IMR-90 (cell line): ENCODE data around the gene RNF217. TPM values are rescaled to one million over a fixed set of nuclear protein-coding genes. Genes with fewer than 3 reads are reported as not detected.

Source experiments
- ATAC-seq: fragments of 200-7000 bp; cut with Tn5 transposase; 2 replicates; pipeline ENCODE4 v1.9.1; 2020; ENCODE audit warnings: low read depth, mild to moderate bottlenecking, moderate library complexity
- BruUV-seq: library from RNA; stranded (reverse); fragments of 400-500 nt; replicated peaks from 2 replicates; lab custom pipeline; 2021; lab: Mats Ljungman, UMichigan
- CTCF ChIA-PET: fragments of 300-600 bp; formaldehyde crosslinking; extraction: SDS; loops from one replicate; lab custom pipeline; 2021; ENCODE audit warnings: antibody characterized with exemption; lab: Yijun Ruan, JAX
- POLR2A ChIA-PET: fragments of 300-600 bp; sonication (Branson Sonifier 250); formaldehyde crosslinking; loops from one replicate; lab custom pipeline; 2022; ENCODE audit warnings: antibody characterized with exemption; ENCODE audit not compliant: unreplicated experiment; lab: Charles Lee
- DNase-seq: peaks from one replicate; pipeline ENCODE4 v3.0.0; 2013
- H2AFZ ChIP-seq: replicated peaks from 2 replicates; pipeline ENCODE3; 2013; ENCODE audit warnings: low read length, mild to moderate bottlenecking; ENCODE audit not compliant: poor library complexity
- H2AK5ac ChIP-seq: 2 replicates; pipeline ENCODE4 v1.6.1; 2013; ENCODE audit warnings: low read depth, low read length, inconsistent platforms
- H2AK9ac ChIP-seq: replicated peaks from 2 replicates; pipeline ENCODE3; 2013; ENCODE audit warnings: mild to moderate bottlenecking, low read depth, low read length, moderate library complexity; ENCODE audit not compliant: poor library complexity
- H2BK120ac ChIP-seq: 2 replicates; pipeline ENCODE4 v1.6.1; 2013; ENCODE audit warnings: low read depth, low read length, inconsistent platforms
- H2BK15ac ChIP-seq: 3 replicates; pipeline ENCODE4 v1.6.1; 2013; ENCODE audit warnings: low read depth, low read length, inconsistent platforms
- H2BK20ac ChIP-seq: 2 replicates; pipeline ENCODE4 v1.6.1; 2013; ENCODE audit warnings: low read depth, mild to moderate bottlenecking, inconsistent platforms, low read length, moderate library complexity
- H2BK5ac ChIP-seq: 2 replicates; pipeline ENCODE4 v1.6.1; 2013; ENCODE audit warnings: mild to moderate bottlenecking, low read depth, low read length, inconsistent platforms; ENCODE audit not compliant: poor library complexity, severe bottlenecking
- H3K14ac ChIP-seq: replicated peaks from 2 replicates; pipeline ENCODE4 v1.6.1; 2013; ENCODE audit warnings: low read depth, low read length, inconsistent platforms
- H3K18ac ChIP-seq: 2 replicates; pipeline ENCODE4 v1.6.1; 2013; ENCODE audit warnings: low read depth, low read length, control low read depth
- H3K23ac ChIP-seq: 2 replicates; pipeline ENCODE4 v1.6.1; 2013; ENCODE audit warnings: low read depth, low read length, inconsistent platforms
- H3K27ac ChIP-seq: 2 replicates; pipeline ENCODE4 v1.5.1; 2013; ENCODE audit warnings: mild to moderate bottlenecking, control low read depth, low read length; ENCODE audit not compliant: insufficient read depth
- H3K27me3 ChIP-seq: 2 replicates; pipeline ENCODE4 v1.6.1; 2013; ENCODE audit warnings: low read length; ENCODE audit not compliant: control insufficient read depth, insufficient read depth
- H3K36me3 ChIP-seq: 2 replicates; pipeline ENCODE4 v1.6.1; 2013; ENCODE audit warnings: low read length, mixed read lengths; ENCODE audit not compliant: control insufficient read depth, insufficient read depth
- H3K4ac ChIP-seq: 2 replicates; pipeline ENCODE4 v1.6.1; 2013; ENCODE audit warnings: low read depth, low read length, inconsistent platforms
- H3K4me1 ChIP-seq: 2 replicates; pipeline ENCODE4 v1.6.1; 2013; ENCODE audit warnings: low read length, mixed read lengths; ENCODE audit not compliant: control insufficient read depth, insufficient read depth
- H3K4me2 ChIP-seq: 2 replicates; pipeline ENCODE4 v1.6.1; 2013; ENCODE audit warnings: low read depth, mild to moderate bottlenecking, control low read depth, low read length, moderate library complexity
- H3K4me3 ChIP-seq: 2 replicates; pipeline ENCODE4 v1.5.1; 2013; ENCODE audit warnings: low read depth, mild to moderate bottlenecking, control low read depth, low read length, moderate library complexity; ENCODE audit not compliant: insufficient read depth
- H3K56ac ChIP-seq: 2 replicates; pipeline ENCODE4 v1.6.1; 2013; ENCODE audit warnings: low read length, inconsistent platforms; ENCODE audit not compliant: insufficient read depth; ENCODE audit errors: extremely low read depth
- H3K79me1 ChIP-seq, 2 experiments: 2 replicates each; pipeline ENCODE4 v1.6.1; 2013; ENCODE audit warnings: low read length in 2 of 2, inconsistent platforms in 1 of 2, low read depth in 1 of 2
- H3K9ac ChIP-seq: 2 replicates; pipeline ENCODE4 v1.6.1; 2013; ENCODE audit warnings: low read depth, low read length, control low read depth
- H3K9me1 ChIP-seq: 2 replicates; pipeline ENCODE4 v1.6.1; 2013; ENCODE audit warnings: low read length, inconsistent platforms; ENCODE audit not compliant: insufficient read depth
- H3K9me3 ChIP-seq: 2 replicates; pipeline ENCODE4 v1.6.1; 2013; ENCODE audit warnings: low read length; ENCODE audit not compliant: control insufficient read depth, insufficient read depth
- H4K20me1 ChIP-seq: 2 replicates; pipeline ENCODE4 v1.6.1; 2013; ENCODE audit warnings: low read length, inconsistent platforms; ENCODE audit not compliant: insufficient read depth
- H4K5ac ChIP-seq: 2 replicates; pipeline ENCODE4 v1.6.1; 2013; ENCODE audit warnings: mild to moderate bottlenecking, low read depth, low read length, control low read depth
- H4K8ac ChIP-seq, 2 experiments: 2 replicates each; pipeline ENCODE4 v1.6.1; 2013; ENCODE audit warnings: low read depth in 2 of 2, low read length in 2 of 2, control low read depth in 1 of 2, inconsistent platforms in 1 of 2
- H4K91ac ChIP-seq: 2 replicates; pipeline ENCODE4 v1.6.1; 2013; ENCODE audit warnings: low read depth, low read length, inconsistent platforms; ENCODE audit not compliant: insufficient read depth
- CEBPB ChIP-seq: IDR thresholded peaks from 2 replicates; pipeline ENCODE4 v1.6.1; 2012; ENCODE audit warnings: low read depth, low read length, improper control_type of control experiment
- CHD1 ChIP-seq: IDR thresholded peaks from 2 replicates; pipeline ENCODE4 v1.6.1; 2012; ENCODE audit warnings: low read depth, low read length, improper control_type of control experiment
- CTCF ChIP-seq: conservative IDR thresholded peaks from 2 replicates; pipeline ENCODE4 v1.5.1; 2012; ENCODE audit warnings: mild to moderate bottlenecking, low read depth, low read length, improper control_type of control experiment
- ELK1 ChIP-seq: fragments of 150-350 bp; IDR thresholded peaks from 2 replicates; pipeline ENCODE4 v1.6.1; 2016; ENCODE audit warnings: low read depth, mild to moderate bottlenecking, low read length, moderate library complexity, borderline replicate concordance
- FOS ChIP-seq: fragments of 150-350 bp; IDR thresholded peaks from 2 replicates; pipeline ENCODE4 v1.6.1; 2016; ENCODE audit warnings: low read depth, low read length
- MAFK ChIP-seq: IDR thresholded peaks from 2 replicates; pipeline ENCODE4 v1.6.1; 2012; ENCODE audit warnings: low read depth, low read length, improper control_type of control experiment
- MAZ ChIP-seq: IDR thresholded peaks from 2 replicates; pipeline ENCODE4 v1.6.1; 2012; ENCODE audit warnings: low read depth, mild to moderate bottlenecking, low read length, improper control_type of control experiment, moderate library complexity, borderline replicate concordance
- MXI1 ChIP-seq: IDR thresholded peaks from 2 replicates; pipeline ENCODE4 v1.6.1; 2012; ENCODE audit warnings: low read depth, mild to moderate bottlenecking, low read length, moderate library complexity, borderline replicate concordance
- NFE2L2 ChIP-seq: fragments of 150-350 bp; IDR thresholded peaks from 2 replicates; pipeline ENCODE4 v1.6.1; 2016; ENCODE audit warnings: low read depth, mild to moderate bottlenecking, low read length
- RAD21 ChIP-seq: IDR thresholded peaks from 2 replicates; pipeline ENCODE4 v1.6.1; 2012; ENCODE audit warnings: low read length, improper control_type of control experiment
- RFX5 ChIP-seq: IDR thresholded peaks from 2 replicates; pipeline ENCODE4 v1.8.0; 2012; ENCODE audit warnings: low read depth, mild to moderate bottlenecking, low read length, moderate library complexity
- SMC3 ChIP-seq: fragments of 150-350 bp; IDR thresholded peaks from 2 replicates; pipeline ENCODE4 v1.6.1; 2016; ENCODE audit warnings: low read depth, mild to moderate bottlenecking, antibody characterized with exemption, low read length, moderate library complexity
- WGBS, 2 experiments: methylation state at CpG; one replicate each; pipeline versions ENCODE4 v1.1.5 to v1.1.7; 2013; ENCODE audit warnings: missing lambda C conversion rate in 2 of 2; ENCODE audit not compliant: insufficient read length in 1 of 2; ENCODE audit errors: extremely low coverage in 2 of 2; 5-methylcytosine and 5-hydroxymethylcytosine counted together
- dilution Hi-C: fragments of 300-500 bp; cut with HindIII; formaldehyde crosslinking; loops from one replicate; pipeline ENCODE4 v1.14.3; 2018; ENCODE audit warnings: low sequenced_read_pairs; ENCODE audit not compliant: unreplicated experiment
- in situ Hi-C: fragments of 300-500 bp; cut with MboI; formaldehyde crosslinking; loops from 3 replicates; pipeline ENCODE4 v1.14.3; 2019; ENCODE audit warnings: low sequenced_read_pairs, inconsistent platforms, mixed read lengths
- intact Hi-C: fragments of 100-400 bp; cut with micrococcal nuclease; formaldehyde crosslinking; loops from 2 replicates; pipeline ENCODE4 v1.10.0; 2022
- polyA plus RNA-seq, 3 experiments: library from polyadenylated mRNA; depleted of rRNA; stranded (reverse); fragments of >200 nt; gene quantifications; 2 replicates each; pipeline ENCODE4 v1.2.3, GENCODE V29; 2012; ENCODE audit warnings: low replicate concordance in 1 of 3
- total RNA-seq: library from RNA; depleted of rRNA; stranded (reverse); fragments of >200 nt; gene quantifications from 2 replicates; pipeline ENCODE4 v1.2.3, GENCODE V29; 2012

RNF217 gene
- total and polyA plus RNA-seq, 2 of the 4 experiments (the other 2 are of a cell fraction): 11.7 to 20.4 TPM

GRCh38 chr6:124978451-124979293 is 16.4 kb downstream of the RNF217 start (continued):
- TF ChIP-seq MAFK (no peak), FOS (no peak)

GRCh38 chr6:124979294-124979678 is 17.0 kb downstream of the RNF217 start:
- H2BK20ac ChIP-seq: no peak overlapping the region
- no peak overlapping the region for H3K4ac ChIP-seq
- no peak overlapping the region for H3K4me2 ChIP-seq
- BruUV-seq: no TSS peak
- H4K5ac ChIP-seq: no peak overlapping the region; the same call in 1 of the 2 replicates
- no peak overlapping the region; the same call in 1 of the 2 replicates for H4K91ac ChIP-seq
- WGBS, 2 experiments: 95% methylated on average over 4 of the region's 4 CpGs; no CpG with 5 or more reads in 1 of the 2 experiments
- no peak overlapping the region for H3K4me3 ChIP-seq
- H2BK5ac ChIP-seq: no peak overlapping the region
- ChIA-PET CTCF (no interaction called here), POLR2A (no interaction called here)
- H3K56ac ChIP-seq: no peak overlapping the region
- H2BK15ac ChIP-seq: no peak overlapping the region
- no peak overlapping the region for H3K18ac ChIP-seq
- no peak overlapping the region; the same call in 1 of the 2 replicates for H2AK5ac ChIP-seq
- H3K9ac ChIP-seq: no peak overlapping the region
- H4K8ac ChIP-seq: 0 out of 4 replicates have a peak overlapping the region, but pooled peaks of 1 of the 2 experiments have one; percentile 0
- H3K79me1 ChIP-seq: peaks cover 39 to 67% of the 10 kb centered on the region in 2 experiments
- no peaks in the 10 kb centered on the region for H3K27me3 ChIP-seq
- H3K14ac ChIP-seq: no peak overlapping the region; the same call in 1 of the 2 replicates
- peaks cover 10% of the 10 kb centered on the region; the same call in 1 of the 2 replicates for H4K20me1 ChIP-seq
- peaks cover 12% of the 10 kb centered on the region for H3K36me3 ChIP-seq
- H3K4me1 ChIP-seq: peaks cover 19% of the 10 kb centered on the region
- intact Hi-C loops: no loop called here
- H3K9me3 ChIP-seq: peaks cover 5% of the 10 kb centered on the region; the same call in 1 of the 2 replicates
- no peak overlapping the region for H2BK120ac ChIP-seq
- no peak overlapping the region for H3K27ac ChIP-seq
- in situ Hi-C loops: no loop called here
- ATAC-seq (no peak), DNase-seq (no peak)
- no peak overlapping the region for H3K23ac ChIP-seq
- no peak overlapping the region for H2AK9ac ChIP-seq
- peaks cover 9% of the 10 kb centered on the region for H3K9me1 ChIP-seq
- dilution Hi-C loops: no loop called here
- no peak overlapping the region for H2AFZ ChIP-seq
- TF ChIP-seq FOS (no peak), MAFK (no peak), CHD1 (no peak), MAZ (no peak), CTCF (no peak), ELK1 (no peak), NFE2L2 (no peak), RFX5 (no peak), MXI1 (no peak), CEBPB (no peak), SMC3 (no peak), RAD21 (no peak)
